SK-N-SH (cell line): ENCODE measurements around the gene PXDN.

Experiments
- CHD2 ChIP-seq: fragments of 150-350 bp; IDR thresholded peaks from 2 replicates; pipeline ENCODE4 v1.6.1; 2018; ENCODE audit warnings: low read length; ENCODE audit not compliant: partially characterized antibody
- CTCF ChIP-seq: fragments of 200-600 bp; sonication (generic); IDR thresholded peaks from 2 replicates; pipeline ENCODE4 v1.6.1; 2017; ENCODE audit warnings: antibody characterized with exemption, mild to moderate bottlenecking, moderate library complexity
- EP300 ChIP-seq, 2 experiments: IDR thresholded peaks; 2 replicates each; pipeline versions ENCODE4 v1.4.0 to v1.6.1; 2012; ENCODE audit warnings: borderline replicate concordance in 1 of 2, low read depth in 1 of 2, low read length in 1 of 2
- GATA2 ChIP-seq: sonication (generic); formaldehyde crosslinking; IDR thresholded peaks from 2 replicates; pipeline ENCODE4 v1.5.0; 2020; ENCODE audit warnings: mild to moderate bottlenecking, missing genetic modification reagents
- ZBTB33 ChIP-seq: IDR thresholded peaks from 2 replicates; pipeline ENCODE4 v1.4.0; 2012; ENCODE audit warnings: low read depth, borderline replicate concordance

GRCh38 chr2:1716441-1716840 is 27.9 kb downstream of the PXDN start:
- TF ChIP-seq CHD2 (no peak), GATA2 (CRISPR knock-in tag) (no peak), CTCF (no peak), ZBTB33 (no peak), EP300 (IDR thresholded peaks at IDR 0.05; ENCODE audit: borderline replicate concordance in 1 of 2, low read depth in 1 of 2, low read length in 1 of 2) (no peak)
